NCI-H2107 (cell line): ENCODE data around the gene LYG1.
"Not testable (repeated sequence)": the region's sequence is repeated elsewhere in the genome, so short reads cannot be mapped to it uniquely, and the experiment has no call there.

ENCODE experiments used
- DNase-seq: peaks from one replicate; lab custom pipeline; 2025; lab: John Stamatoyannopoulos, UW

The LYG1 gene

DNA sequence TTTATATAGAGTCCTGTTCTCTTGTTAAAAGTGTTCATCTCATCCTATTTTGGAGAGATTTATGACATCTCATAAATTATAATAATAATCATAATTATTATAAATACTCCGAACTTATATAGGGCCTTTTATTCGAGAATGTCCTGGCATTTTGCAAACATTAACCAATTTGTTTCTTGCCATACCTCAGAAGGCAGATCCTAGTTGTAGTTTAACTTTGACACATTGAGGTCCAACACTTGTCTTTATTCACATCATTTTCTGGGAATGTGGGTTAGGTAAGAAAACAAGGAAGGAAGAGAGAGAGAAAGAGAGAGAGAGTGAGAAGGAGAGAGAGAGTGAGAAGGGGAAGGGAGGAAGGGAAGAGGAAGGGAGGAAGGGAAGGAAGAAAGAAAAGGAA, at the start of gene LYG1:
Gene LYG1, minus strand, starts transcription at position 101 of the 400 bp plus-strand sequence. CDS start 5,527 bp downstream, outside the sequence.
- DNase-seq, result not testable (repeated sequence)

DNA sequence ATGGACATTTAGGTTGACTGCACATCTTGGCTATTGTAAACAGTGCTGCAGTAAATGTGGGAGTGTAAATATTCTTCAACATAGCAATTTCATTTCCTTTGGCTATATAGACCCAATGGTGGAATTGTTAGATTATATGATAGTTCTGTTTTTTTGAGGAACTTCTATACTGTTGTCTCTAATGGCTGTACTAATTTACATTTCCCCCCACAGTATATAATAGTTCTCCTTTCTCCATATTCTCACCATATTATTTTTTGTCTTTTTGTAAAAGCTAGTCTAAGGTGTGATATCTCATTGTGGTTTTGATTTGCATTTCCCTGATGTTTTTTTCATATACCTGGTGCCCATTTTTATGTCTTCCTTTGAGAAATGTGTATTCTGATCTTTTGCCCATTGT, 49.2 kb upstream of the LYG1 start:
- no peak for DNase-seq

DNA sequence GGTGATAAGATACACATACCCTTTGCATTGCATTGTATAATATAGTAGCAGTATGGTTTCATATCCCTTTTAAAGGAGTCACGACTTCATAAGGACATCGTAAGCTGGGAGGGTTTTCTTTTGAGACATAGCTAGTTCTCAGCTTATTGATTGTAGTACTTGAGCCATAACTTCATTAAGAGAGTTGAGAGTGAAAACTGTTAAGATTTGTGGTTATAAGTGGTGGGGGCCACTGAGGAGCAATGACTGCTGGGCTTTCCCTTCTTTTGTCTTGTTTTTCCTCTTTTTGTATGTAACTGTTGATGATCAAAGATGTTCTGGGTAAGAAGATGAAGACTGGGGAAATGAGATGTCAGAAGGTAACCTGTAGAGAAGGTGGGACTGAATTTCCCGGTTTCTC, 47.2 kb upstream of the LYG1 start:
- no peak for DNase-seq

DNA sequence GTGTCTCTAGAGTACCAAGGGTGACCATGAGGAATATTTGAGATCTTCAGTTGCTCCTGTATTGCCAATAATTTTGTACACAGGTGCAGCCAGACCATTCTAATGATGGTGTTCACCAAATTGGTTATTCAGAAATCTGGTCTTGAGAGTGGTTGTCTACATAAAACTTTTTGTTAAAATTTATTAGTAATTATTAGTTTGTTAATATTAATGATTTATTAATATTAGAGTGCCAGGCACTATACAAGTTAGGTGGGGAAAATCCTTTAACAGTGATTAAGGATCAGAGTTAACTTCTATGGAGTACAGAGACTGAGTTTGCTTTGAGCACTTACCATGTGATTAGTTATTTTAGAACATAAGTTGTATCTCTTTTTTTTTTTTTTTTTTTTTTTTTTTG, 45.2 kb upstream of the LYG1 start:
- no peak for DNase-seq

DNA sequence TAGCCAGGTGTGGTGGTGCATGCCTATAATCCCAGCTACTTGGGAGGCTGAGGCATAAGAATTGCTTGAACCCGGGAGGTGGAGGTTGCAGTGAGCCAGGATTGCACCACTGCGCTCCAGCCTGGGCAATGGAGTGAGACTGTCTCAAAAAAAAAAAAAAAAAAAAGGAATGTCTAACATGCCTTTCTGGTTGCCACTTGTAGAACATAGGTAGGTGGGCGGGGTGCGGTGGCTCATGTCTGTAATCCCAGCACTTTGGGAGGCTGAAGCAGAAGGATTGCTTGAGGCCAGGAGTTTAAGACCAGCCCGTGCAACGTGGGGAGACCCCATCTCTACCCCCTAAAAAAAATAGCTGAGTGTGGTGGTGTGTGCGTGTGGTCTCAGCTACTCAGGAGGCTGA, 44.4 kb upstream of the LYG1 start:
- DNase-seq, result not testable (repeated sequence)

DNA sequence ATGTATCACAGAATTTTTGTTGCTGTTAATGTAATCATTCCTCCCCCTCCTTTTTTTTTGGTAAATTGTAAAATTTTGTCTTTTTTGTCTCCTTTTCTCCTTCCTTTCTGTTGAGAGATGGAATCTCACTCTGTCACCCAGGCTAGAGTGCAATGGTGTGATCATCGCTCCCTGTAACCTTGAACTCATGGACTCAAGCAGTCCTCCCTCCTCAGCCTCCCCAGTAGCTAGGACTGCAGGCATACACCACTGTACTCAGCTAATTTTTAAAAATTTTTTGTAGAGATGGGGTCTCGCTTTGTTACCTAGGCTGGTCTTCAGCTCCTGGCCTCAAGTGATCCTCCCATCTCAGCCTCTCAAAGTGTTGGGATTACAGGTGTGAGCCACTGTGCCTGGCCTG, 41.5 kb upstream of the LYG1 start:
- no peak for DNase-seq

DNA sequence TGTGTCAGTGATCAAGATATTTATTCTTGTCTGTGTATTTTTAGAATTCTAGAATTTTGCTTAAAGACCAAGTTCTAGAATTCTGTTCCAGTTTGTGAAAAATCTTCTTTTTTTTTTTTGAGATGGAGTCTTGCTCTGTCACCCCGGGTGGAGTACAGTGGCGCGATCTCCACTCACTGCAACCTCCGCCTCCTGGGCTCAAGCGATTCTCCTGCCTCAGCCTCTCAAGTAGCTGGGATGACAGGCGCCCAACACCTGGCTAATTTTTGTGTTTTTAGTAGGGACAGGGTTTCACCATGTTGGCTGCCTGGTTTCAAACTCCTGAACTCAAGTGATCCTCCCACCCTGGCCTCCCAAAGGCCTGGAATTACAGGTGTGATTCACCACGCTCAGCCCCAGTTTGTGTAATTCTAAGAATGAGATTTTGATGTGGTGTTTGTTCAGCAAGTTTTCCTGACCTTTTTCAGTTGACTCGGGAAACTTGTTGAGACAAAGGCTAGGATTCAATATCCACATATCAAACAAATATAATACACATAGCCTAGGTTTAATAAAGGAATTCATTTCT, 39.8 kb upstream of the LYG1 start:
- no peak for DNase-seq

DNA sequence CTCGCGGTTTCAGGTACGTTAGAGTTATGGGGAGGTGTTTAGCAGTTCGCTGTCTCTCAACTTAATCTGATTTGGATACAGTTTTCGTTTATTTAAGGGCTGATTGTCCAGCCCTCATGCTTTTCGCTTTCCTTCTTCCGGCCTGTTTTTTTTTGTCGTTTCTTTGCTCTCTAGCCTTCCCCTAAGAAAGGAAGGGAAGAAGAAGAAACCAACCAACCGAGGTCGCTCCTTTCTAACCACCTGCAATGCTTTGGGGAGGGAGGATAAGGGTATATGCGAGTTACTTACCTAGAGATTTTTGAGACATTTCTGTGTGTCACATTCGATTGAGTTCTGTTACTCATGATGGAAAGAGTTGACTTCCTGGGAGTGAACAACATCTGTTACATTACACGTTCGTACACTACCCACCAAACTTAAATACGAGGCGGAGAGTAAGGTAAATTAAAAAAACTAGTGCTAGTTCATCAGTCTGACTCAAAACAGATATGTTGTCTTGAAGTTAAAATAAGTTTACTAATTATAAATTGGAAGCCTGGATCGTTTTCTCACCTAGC, 37.1 kb upstream of the LYG1 start:
- DNase-seq, result no peak

DNA sequence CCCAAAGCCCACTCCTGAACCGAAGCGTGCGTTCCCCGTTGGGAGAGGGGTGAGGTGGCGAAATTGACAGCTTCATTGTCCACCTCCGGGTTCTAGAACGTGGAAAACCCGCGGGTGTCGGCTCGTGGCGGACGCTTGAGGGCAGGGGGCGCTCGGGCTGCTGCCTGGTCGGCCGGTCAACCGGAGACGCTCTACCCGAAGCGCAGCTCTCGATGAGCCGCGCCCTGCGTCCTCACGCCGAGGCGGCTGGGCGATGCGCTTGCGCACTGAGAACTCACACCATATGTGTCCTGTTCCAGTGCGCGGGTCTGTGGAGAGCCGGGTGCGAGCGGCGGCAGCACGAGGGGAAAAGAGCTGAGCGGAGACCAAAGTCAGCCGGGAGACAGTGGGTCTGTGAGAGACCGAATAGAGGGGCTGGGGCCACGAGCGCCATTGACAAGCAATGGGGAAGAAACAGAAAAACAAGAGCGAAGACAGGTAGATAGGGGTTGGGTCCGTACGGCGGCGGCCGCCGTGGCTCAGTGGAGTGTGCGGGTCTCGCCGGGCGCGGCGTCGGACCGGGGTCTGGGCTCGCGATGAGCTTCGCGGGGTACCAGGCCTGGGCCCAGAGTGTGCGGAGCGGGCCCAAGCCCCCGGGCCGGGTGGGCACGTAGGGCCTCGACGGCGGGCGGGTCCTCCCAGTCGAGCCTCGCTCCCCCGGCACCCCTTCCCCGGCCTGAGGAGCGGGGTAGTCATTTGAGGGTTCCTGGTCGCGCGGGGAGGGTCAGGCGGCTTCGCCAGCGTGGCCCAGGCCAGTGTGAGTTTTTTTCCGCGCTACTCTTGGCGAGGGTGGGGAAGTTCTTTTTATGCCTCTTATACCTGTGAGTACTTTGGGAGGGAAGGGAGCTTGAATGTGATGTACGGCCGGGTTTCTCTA, 36.4 kb upstream of the LYG1 start, which contains the start of gene EIF5B:
Gene EIF5B, plus strand, starts transcription at position 277 of the 916 bp plus-strand sequence. Its CDS starts 166 bp downstream, at position 443.
- DNase-seq, result peak; percentile 88

DNA sequence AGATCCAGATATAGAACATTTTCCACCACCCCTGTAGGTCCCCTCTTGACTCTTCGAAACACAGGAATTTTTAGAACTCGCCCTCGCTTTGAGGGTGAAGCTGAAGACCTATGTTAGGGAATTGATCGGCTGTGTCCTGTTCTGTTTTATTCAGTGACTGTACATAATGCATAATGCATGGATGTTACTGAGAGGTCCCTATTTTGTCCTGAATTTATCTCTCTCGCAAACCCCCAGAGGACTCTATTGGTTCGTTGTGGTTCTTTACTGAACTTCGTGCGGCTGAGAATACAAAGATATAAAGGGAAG, 35.8 kb upstream of the LYG1 start:
- DNase-seq, result no peak

DNA sequence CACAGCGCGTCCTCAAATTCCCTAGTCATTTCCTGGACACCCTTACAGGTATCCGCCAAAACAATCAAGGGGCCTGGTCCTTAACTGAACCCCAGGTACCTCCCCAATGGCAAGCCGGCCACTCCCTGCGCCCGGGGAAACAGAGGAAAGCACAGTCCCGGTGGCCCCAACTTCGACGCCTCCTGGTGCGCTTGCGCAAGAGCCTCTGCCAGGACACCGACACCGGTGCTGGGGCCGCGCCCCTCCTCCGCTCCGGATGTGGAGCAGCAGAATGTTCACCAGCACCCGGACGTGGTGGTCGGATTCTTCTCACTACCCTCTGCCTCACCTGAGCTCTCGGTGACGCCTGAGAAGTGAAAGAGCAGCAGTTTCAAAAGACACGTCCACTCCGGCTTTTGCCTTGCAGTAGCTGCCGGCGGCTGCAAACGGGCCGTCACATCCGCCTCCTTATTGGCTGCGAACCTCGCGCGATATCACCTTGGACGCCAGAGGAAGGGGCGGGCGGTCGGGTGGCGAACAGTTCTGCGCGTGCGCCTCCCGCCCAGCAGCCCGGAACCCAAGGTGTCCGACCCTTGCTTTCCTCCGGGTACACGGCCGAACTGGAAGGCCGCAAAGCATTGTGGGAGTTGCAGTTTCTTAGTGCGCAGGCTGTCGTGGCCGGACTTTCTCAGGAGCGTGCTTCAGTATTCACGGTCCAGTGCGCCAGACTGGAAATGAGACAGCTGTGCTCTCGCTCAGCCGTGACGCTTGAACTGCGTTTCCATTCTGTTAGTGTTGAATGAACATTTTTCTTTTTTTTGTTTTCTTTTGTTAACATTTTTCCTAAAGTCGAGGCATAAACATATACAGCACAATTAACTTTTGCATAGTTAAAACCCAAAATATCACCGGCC, 35.2 kb upstream of the LYG1 start, which contains the start of gene TXNDC9:
Gene TXNDC9, minus strand, starts transcription at position 423 of the 893 bp plus-strand sequence. CDS start 3,123 bp downstream, outside the sequence.
- DNase-seq, result peak; percentile 97

DNA sequence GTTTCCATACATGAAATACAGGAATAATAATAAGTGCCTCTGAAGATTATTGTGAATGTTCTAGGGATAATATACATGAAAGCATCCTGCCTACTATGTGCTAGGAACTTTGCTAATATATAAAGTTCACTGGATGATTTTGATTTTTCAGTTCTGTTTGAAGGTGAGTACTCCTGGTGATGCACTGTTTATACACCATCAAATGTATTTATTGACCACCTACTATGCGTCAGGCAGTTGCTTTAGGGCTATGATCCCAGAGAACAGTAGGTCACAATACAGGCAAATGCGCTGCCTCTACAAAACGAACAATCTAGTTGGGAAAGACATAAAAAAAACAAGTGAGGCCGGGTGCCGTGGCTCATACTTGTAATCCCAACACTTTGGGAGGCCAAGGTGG, 24.4 kb upstream of the LYG1 start:
- no peak for DNase-seq

DNA sequence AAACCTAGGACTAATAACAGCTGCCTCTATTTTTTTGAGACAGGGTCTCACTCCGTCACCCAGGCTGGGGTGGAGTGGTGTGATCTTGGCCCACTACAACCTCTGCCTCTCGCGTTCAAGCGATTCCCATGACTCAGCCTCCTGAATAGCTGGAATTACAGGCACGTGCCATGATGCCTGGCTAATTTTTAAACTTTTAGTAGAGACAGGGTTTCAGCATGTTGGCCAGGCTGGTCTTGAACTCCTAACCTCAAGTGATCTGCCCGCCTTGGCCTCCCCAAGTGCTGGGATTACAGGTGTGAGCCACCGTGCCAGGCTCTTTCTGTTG, 16.8 kb upstream of the LYG1 start:
- not testable (repeated sequence) for DNase-seq

DNA sequence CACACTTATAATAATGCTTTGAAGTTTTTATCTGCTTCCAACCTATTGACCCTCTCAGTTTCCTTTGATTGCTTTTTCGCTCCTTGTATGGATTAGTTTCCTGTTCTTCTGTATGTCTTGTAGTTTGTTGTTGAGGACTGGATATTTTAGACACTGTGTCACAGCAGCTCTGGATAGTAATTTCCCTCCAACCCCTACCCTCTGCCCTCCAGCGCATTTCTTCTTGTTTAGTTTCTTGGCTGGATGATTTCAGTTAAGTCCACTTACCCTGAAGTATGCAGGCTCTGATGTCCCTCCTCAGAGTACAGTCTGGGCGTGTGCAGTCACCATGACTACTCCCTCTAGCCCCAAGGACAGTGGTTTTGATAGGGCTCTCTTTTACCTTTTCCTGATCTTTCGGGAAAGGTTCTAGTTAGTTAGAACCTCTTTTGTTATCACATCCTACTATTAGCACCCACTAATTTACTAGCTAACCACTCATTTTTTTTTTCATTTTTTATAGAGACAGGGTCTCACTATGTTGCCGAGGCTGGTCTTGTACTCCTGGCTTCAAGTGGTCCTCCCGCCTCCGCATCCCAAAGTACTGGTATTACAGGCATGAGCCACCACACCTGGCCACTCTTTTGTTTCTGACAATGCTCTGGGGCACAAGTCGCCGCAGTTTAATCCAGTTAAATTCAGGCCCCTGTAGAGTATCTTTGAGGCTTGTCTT, 16.3 kb upstream of the LYG1 start:
- no peak for DNase-seq

DNA sequence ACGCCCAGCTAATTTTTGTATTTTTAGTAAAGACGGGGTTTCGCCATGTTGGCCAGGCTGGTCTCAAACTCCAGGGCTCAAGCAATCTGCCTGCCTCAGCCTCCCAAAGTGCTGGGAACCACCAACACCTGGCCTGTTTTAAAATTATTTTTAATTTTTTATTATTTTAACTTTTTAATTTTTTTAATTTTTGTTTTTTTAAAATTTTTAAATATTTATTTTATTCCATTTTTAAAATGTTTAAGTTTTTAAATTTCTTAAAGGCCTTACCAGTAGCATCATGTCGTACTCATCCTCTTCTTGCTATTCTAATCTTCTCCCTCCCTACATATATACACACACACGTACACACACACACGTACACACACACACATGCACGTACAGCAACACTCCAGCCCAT, 1.4 kb downstream of the LYG1 start:
- DNase-seq, result no peak

DNA sequence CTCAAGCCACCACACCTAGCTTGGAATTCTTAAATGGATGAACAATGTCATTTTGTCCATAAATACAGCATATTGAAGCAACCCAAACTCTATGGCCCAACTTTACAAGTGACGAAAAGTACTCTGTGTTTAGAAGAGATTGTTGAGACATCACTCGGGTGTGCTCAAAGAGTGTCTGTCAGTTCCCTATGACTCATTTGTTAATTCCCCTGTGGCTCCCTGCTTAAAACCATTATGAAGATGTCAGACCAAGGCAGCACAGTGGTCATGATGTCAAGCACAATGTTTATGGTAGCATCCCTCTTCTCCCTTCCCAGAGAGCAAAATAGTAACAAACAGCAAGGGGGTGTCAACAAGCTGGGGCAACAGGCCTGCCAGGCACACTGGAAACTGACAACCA, 3.0 kb downstream of the LYG1 start:
- no peak for DNase-seq

DNA sequence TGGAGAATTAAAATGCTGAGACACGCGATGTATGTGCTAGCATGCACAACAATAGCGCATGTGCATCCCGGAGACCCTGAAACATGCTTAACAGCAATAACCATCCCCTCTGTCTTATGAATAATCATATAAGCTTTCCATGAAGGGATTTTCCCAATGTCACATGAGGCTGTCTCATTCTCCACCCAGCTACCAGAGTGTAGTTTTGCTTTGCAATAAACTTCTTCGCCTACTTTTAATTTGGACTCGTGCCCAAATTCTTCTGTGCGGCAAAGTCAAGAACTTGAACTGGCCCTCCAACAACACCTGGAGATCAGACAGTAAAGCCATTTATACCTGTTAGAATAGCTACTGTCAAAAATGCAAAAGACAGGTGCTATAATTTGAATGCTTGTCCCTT, 15.5 kb downstream of the LYG1 start:
- no peak for DNase-seq

DNA sequence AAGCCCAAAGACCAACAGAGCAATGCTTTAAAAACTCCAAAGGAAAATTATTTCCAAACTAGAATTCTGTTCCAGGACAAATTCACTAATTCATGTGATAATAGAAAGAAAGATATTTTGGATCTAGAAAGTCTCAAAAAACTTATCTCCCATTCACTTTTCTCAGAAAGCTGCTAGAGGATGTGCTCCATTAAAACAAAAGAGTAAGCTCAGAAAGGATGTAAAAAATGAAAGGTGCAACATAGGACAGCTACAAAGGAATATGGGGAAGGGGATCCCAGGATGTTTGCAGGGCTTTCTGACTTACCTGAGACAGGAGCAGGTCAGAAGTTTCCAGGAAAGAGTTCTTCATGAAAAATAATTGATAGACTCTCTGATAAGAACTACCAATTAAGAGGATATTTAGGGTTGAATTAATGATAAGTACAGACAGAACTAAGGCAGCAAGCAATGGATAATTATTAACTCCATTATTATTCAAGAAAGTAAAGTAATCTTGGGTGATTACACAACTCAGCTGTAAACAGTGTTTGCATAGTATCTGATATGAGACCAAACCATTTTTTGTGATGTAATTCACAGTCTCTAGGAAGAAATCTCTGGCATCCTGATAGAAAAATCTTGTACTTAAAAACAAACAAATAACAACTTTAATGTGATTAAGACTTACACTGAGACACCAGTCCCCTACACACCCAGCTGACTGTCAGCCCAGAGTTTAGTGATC, 20.9 kb downstream of the LYG1 start:
- no peak for DNase-seq

DNA sequence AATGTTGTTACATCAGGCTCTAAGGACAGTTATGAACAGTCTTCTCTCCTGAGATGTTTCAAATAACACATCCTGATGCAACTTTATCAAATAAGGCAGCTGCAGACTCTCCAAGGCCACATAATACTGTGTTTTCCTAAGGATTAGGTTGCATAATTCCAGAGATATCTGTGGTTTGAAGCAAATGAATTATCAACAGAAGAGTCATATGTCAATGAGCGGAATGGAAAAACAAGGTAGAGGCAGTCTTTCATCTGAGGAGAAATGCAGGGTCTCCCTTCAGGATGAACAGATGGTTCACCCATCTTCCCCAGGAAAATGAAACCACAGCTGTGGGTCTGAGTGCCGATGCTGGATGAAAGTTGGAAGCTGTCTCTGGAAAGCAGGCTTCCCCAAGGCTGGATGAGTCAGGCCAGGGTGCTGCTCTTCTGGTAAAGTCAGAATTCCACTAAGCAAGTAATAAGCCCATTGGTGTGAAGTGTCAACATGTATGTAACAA, 22.2 kb downstream of the LYG1 start:
- DNase-seq, result peak; percentile 5

DNA sequence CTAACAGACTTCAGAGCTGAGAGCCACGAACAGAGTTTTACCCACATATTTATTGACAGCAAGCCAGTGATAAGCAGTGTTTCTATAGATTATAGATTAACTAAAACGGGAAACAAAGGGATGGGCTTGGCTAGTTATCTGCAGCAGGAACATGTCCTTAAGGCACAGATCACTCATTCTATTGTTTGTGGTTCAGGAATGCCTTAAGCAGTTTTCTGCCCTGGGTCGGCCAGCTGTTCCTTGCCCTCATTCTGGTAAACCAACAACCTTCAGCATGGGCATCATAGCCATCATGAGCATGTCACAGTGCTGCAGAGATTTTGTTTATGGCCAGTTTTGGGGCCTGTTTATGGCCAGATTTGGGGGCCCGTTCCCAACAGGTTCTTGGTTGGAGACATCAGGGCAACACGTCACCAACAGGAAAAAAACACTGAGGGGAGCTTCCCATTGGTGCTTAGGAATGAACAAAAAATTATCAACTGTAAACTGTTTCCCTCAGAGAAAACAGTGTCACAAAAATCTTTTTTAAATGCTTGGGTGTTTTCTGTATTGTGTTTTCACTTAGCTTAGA, 22.7 kb downstream of the LYG1 start:
- DNase-seq, result not testable (repeated sequence)
